ENCODE data around the gene JAK1.

The JAK1 gene

GRCh38 chr1:64953241-64953640, 13.1 kb downstream of the JAK1 start:
- no peak for TF ChIP-seq CTCF (IDR thresholded peaks at IDR 0.05; ENCODE audit: low read depth, low read length, missing control alignments)
- H3K27me3 ChIP-seq (replicated peaks), result no peaks in the 10 kb centered on the region
- in situ Hi-C loops (cut with HindIII; ENCODE audit: low pct_ligation_motif_present, low sequenced_read_pairs), result no loop called here
- H3K27ac ChIP-seq, result no peak overlapping the region
- H3K36me3 ChIP-seq (replicated peaks), result no peaks in the 10 kb centered on the region
- H3K4me3 ChIP-seq (ENCODE audit: low read depth, low read length), result no peak overlapping the region
- no peak for DNase-seq

- H3K36me3 ChIP-seq (replicated peaks), result no peaks in the 10 kb centered on the region
- no peak for DNase-seq
- no peak overlapping the region for H3K4me3 ChIP-seq (ENCODE audit: low read depth, low read length)
- TF ChIP-seq CTCF (IDR thresholded peaks at IDR 0.05; ENCODE audit: low read depth, low read length, missing control alignments), result no peak
- no peak overlapping the region for H3K27ac ChIP-seq
- H3K27me3 ChIP-seq (replicated peaks), result no peaks in the 10 kb centered on the region
- in situ Hi-C loops (cut with HindIII; ENCODE audit: low pct_ligation_motif_present, low sequenced_read_pairs), result no loop called here
Observed at GRCh38 chr1:64950284-64950809, 16.0 kb downstream of the JAK1 start.

- H3K27ac ChIP-seq, result no peak overlapping the region
- in situ Hi-C loops (cut with HindIII; ENCODE audit: low pct_ligation_motif_present, low sequenced_read_pairs), result no loop called here
- no peak for TF ChIP-seq CTCF (IDR thresholded peaks at IDR 0.05; ENCODE audit: low read depth, low read length, missing control alignments)
- H3K4me3 ChIP-seq (ENCODE audit: low read depth, low read length), result no peak overlapping the region
- H3K36me3 ChIP-seq (replicated peaks), result no peaks in the 10 kb centered on the region
- H3K27me3 ChIP-seq (replicated peaks), result no peaks in the 10 kb centered on the region
- no peak for DNase-seq
Observed at GRCh38 chr1:64948905-64949833, 17.2 kb downstream of the JAK1 start.

GRCh38 chr1:64948216-64948615, 18.1 kb downstream of the JAK1 start:
- Histone ChIP-seq H3K27me3 (replicated peaks) (no peaks in the 10 kb centered on the region), H3K36me3 (replicated peaks) (no peaks in the 10 kb centered on the region), H3K4me3 (ENCODE audit: low read depth, low read length) (no peak overlapping the region), H3K27ac (no peak overlapping the region)
- no peak for DNase-seq
- no peak for TF ChIP-seq CTCF (IDR thresholded peaks at IDR 0.05; ENCODE audit: low read depth, low read length, missing control alignments)
- in situ Hi-C loops (cut with HindIII; ENCODE audit: low pct_ligation_motif_present, low sequenced_read_pairs), result no loop called here

- H3K27ac ChIP-seq, result no peak overlapping the region
- H3K36me3 ChIP-seq (replicated peaks), result no peaks in the 10 kb centered on the region
- H3K27me3 ChIP-seq (replicated peaks), result no peaks in the 10 kb centered on the region
- TF ChIP-seq CTCF (IDR thresholded peaks at IDR 0.05; ENCODE audit: low read depth, low read length, missing control alignments), result no peak
- H3K4me3 ChIP-seq (ENCODE audit: low read depth, low read length), result no peak overlapping the region
- in situ Hi-C loops (cut with HindIII; ENCODE audit: low pct_ligation_motif_present, low sequenced_read_pairs), result no loop called here
- DNase-seq, result no peak
Observed at GRCh38 chr1:64946916-64947315, 19.4 kb downstream of the JAK1 start.

Measured in brain microvascular endothelial cell (primary cell).